Esophagus squamous epithelium (tissue), 4 donors: ENCODE data around the gene TSPYL2.

Source experiments
- CTCF ChIP-seq, 6 experiments: fragments of 450-650 bp in 4 of 6; fragments of 200-600 bp in 2 of 6; sonication (generic) in 2 of 6; IDR thresholded peaks; one replicate each; pipeline ENCODE4 v1.5.1; 2016 to 2019; ENCODE audit warnings: antibody characterized with exemption in 6 of 6, mild to moderate bottlenecking in 4 of 6, moderate library complexity in 4 of 6
- POLR2A ChIP-seq, 4 donors: fragments of 450-650 bp; IDR thresholded peaks; one replicate each; pipeline ENCODE4 v1.6.1; 2017; ENCODE audit warnings: antibody characterized with exemption in 4 of 4, mild to moderate bottlenecking in 4 of 4, moderate library complexity in 3 of 4

GRCh38 chrX:53135581-53135980, 53.4 kb downstream of the TSPYL2 start:
- TF ChIP-seq POLR2A (IDR thresholded peaks at IDR 0.05) (no peak), CTCF (IDR thresholded peaks at IDR 0.05) (no peak)
